NCI-H1092 treated with DMSO at 0.1 percent for 48 hours (cell line): ENCODE measurements around the gene PGK2.
"Not testable (repeated sequence)": the region's sequence is repeated elsewhere in the genome, so short reads cannot be mapped to it uniquely, and the experiment has no call there.

Experiments
- DNase-seq: peaks from one replicate; lab custom pipeline; 2025; lab: John Stamatoyannopoulos, UW

PGK2 gene

DNA sequence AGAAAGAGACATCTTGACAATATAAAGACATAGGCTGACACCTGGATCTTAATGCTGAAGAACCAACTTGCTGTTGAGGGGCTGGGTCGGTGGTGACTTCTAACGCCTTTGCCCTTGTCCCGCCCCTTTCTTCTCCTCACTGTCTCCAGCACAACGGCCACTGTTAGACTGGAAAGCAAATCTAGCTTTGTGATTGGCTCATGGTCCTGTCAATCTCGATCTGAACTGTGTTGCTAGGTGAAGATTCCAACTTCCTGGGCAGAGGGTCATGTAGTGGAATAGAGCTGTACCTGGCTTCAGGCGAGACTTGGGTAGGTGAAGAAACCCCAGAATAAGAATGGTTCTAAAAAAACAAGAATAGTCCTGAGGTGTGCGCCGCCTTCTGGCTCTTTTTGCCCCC lies at the start of gene PGK2:
TSS of gene PGK2 (minus strand) at position 110 of the 400 bp plus-strand sequence. CDS start at position 12, 98 bp downstream.
- no peak for DNase-seq

DNA sequence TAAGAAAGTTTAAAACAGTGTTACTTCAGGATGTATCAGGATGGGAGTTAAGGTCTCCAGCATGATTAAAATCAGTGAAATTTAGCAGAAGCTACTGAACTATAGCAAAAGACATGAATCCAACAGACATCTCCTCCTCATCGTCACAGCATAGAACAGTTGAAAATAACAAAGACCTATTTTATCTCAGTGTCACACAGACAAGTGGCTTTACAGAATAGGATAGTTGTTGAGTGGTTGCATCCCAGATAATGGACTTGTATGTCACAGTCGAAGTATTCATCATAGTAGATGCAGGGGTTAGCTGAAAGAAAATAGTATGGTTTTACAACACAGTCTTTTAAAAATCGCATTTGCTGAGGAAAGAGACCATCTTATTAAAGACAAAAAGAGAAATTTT lies 48.1 kb upstream of the PGK2 start:
- DNase-seq = no peak

DNA sequence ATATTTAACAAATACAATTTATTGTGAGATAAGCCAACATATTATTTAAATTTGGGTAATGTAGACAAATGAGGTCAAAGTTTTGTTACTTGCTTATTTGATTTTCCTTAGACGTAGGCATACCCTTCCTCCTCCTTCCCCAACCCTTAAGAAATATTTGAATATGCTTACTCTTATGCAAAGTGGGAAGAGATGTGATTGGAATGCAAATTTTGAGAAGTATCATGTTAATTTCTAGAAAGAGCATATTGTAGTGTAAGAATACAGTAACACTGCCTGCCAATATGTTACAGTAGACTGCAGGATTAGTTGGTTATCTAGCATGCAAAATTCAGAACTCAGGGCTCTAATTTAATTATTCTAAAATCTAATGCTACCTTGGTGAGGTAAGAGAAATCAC lies 46.3 kb upstream of the PGK2 start:
- no peak for DNase-seq

DNA sequence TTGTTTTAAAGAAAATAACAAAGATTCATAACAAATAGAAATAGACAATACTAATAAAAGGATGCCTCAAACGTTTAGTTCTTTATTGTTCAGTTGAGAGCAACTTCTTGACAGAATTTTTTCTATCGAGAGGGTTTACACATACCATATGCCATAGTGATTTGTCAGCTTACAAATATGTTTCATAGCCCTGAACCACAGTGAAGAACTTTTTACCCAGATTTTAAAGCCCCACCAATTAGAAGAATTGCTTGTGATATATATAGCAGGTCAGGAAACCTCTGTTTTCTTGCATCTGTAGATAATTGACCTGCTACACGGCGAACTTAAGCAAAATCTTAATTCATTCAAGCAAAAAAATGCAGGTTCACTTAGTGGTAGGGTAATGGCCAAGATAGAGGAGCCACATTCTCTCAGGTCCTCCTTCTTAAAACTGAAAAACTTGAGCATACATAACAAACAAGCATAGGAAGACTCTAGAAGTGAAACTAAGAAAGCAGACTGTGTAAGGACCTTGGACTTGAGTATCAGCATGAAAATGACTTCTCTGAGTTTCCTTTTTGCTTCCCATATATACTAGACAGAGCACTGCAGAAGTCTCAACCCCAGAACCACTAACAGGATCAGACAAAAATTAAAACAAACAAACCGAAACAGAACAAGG lies 39.8 kb upstream of the PGK2 start:
- DNase-seq = no peak

DNA sequence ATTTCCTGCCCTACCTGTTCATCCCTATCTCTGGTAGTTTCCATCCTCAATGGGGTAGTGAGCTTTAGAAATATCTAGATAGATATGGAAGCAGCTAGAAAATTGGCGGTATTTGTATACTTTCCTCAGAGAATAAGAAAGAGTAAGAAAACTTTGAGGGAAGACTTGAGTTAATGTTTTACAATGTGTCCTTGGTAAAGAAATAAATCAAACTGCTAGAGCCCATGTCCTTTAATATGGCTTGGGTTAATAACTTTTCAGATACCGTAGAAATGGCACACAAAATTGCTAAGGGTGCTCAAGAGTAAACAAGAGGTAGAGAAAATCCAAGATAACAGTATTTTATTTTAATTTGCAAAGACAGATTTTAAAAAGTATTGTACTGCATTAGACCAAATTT lies 28.1 kb upstream of the PGK2 start:
- no peak for DNase-seq

DNA sequence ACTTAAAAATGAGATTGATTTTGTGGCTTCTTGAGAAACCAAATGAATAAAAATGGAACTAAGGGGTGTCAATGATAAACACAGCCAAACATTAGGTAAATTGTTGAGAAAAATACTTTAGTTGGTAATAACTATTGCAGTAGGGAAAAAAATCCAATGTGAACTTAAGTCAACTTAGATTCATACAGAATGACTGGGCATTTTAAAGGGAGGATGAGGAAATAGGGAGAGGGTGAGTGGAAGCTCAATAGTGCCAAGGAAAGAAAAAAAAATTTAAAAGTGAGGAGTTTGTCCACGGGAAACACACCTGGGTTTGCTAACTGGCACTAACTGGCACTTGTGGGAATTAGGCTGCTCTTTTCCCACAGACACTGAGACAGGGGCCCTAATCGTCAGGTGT lies 26.2 kb upstream of the PGK2 start:
- no peak for DNase-seq

DNA sequence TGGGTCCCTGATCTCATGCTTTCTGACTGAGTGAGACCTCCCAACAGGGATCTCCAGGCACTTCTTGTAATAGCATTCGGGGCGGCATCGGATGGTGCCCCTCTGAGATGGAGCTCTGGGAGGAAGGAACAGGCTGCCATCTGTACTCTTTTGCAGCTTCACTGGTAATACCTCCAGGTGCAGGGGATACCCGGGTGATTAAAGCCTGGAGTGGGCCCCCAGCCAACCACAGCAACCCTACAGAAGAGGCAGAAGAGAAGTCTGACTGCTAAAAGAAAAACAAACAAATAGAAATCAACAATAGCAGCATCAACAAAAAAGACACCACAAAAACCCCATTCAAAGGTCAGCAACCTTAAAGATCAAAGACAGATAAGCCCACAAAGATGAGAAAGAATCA lies 19.1 kb upstream of the PGK2 start:
- peak; percentile 27 for DNase-seq

DNA sequence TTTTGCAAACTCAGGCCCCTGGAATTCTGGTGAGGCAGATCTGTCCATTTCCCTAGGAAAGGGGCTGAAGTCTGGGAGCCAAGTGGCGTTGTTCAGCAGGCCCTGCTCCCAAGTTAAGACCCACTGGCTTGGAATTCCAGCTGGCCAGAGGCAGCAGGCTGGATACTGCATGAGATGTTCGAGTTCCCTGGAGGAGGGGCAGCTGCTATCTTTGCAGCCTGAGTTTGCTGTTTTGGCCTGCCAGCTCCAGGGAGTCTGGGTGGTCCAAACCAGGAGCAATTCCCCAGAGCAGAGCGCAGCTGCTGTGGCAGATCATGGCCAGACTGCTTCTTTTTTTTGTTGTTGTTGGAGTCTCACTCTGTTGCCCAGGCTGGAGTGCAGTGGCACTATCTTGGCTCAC lies 18.2 kb upstream of the PGK2 start:
- DNase-seq = no peak

DNA sequence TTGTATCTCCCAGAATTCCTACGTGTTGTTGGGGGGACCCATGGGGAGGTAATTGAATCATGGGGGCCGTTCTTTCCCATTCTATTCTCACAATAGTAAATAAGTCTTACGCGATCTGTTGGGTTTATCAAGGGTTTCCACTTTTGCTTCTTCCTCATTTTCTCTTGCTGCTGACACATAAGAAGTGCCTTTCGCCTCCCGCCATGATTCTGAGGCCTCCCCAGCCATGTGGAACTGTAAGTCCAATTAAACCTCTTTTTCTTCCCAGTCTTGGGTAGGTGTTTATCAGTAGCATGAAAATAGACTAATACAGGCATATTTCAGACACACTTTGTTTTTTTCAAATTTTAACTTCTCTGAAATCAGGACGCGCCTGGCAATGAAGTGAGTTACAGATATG lies 14.4 kb upstream of the PGK2 start:
- DNase-seq = no peak

DNA sequence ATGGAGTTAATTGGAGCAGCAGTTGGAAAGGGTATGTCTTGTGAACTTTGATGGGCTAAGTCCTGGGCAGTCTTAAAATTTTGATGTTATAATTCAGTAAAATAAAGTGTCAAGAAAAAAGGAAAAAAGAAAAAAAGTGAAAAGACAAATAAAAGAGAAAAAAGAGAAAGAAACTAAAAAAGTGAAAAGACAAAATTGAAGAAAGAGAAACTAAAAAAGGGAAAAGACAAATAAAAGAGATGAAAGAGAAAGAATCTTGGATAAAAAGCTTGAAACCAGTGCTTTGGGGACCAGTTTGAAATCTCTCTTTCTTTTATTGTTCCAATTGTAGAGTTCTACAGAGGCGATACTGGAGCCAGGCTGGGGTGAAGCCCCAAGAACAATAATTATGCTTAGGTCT lies 12.0 kb upstream of the PGK2 start:
- DNase-seq = no peak

DNA sequence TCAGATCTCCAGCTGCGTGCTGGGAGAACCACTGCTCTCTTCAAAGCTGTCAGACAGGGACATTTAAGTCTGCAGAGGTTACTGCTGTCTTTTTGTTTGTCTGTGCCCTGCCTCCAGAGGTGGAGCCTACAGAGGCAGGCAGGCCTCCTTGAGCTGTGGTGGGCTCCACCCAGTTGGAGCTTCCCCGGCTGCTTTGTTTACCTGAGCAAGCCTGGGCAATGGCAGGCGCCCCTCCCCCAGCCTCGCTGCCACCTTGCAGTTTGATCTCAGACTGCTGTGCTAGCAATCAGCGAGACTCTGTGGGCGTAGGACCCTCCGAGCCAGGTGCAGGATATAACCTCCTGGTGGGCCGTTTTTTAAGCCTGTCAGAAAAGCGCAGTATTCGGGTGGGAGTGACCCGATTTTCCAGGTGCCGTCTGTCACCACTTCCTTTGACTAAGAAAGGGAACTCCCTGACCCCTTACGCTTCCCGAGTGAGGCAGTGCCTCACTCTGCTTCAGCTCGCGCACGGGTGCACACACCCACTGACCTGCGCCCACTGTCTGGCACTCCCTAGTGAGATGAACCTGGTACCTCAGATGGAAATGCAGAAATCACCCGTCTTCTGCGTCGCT lies 9.9 kb upstream of the PGK2 start:
- not testable (repeated sequence) for DNase-seq

DNA sequence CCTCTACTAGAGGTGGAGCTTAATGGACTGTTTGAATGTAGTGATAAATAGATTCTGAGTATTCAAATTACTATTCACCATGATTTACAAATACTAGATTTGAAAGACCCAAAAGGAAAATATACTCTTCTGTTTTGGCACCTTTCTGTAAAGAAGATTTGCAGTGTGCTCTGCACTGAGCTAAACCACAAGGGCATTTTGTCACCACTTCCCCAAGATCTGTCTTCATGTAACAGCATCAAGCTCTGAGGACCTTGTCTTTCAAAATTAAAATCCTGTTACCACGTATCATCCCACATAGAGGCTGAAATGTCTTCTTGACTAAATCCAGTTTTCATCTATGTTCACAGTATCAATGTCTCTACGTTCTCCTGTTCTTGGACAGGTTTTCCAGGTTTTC lies 3.3 kb upstream of the PGK2 start:
- DNase-seq = no peak

DNA sequence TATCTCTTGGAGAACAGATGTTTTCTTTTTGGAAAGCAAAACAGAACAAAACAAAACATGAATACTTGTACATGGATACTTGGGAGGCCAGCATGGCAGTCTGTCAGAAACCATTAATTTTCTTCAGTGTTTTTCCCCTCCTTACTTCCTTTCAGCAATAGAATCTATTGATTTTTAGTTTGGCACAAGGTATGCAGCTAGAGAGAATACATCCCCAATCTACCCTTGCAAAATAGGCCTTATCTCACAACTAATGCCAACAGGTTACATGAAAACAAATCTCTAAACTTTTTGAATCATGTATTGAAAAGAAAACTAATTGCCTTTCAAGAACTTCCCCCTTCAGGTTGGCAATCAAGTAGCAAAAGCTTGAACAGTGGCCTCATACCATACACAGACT lies 2.8 kb downstream of the PGK2 start:
- no peak for DNase-seq

DNA sequence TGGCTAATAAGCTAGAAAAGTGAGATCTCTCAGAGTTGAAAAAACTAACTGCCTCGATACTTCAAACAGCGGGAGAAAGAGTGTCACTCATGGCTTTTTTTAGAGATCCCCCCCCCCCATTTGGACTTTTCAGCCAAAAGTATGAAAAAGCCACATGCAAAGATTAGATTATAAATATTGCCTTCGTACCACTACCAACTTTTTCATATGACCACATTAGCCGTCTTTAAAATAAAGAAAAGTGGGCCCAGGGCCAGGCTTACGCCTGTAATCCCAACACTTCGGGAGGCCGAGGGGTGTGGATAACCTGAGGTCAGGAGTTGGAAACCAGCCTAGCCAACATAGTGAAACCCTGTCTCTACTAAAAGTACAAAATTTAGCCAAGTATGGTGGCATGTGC lies 4.4 kb downstream of the PGK2 start:
- DNase-seq = no peak

DNA sequence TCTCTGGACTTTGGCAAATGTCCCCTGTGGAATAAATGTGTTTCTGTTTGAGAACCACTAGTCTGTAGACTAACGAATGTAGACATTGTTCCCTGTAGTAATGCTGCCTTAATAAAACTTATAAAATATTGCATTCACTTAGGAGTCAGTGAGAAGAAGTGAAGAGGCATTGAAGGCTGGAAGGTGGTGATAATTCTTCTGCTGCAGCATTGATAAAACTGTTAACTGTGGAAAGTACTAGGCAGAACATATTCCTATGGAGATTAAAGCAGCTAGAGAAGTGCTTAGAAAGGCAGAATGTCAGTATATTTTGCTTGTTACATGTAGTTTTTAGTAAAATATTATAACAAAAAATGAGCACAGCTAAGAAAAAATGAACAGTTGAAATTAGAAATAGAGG lies 4.8 kb downstream of the PGK2 start:
- no peak for DNase-seq

DNA sequence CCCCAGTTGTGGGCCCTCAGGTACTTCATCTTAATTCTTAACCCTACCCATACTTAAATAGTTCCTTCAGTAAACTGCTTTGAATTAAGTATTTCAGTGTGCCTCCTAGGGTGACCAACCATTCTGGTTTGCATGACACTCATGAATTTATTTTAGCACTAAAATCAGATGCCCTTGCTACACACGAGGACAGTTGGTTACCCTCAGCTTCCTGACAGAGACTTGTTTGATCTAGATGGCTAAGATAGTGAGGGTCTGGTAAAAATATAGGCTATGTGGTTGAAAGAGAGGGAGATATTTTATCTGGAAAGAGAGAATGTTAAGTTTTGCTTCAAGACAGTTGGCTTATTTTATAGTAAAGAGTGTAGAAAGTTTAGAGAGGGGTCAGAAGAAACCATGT lies 10.6 kb downstream of the PGK2 start:
- DNase-seq = no peak

DNA sequence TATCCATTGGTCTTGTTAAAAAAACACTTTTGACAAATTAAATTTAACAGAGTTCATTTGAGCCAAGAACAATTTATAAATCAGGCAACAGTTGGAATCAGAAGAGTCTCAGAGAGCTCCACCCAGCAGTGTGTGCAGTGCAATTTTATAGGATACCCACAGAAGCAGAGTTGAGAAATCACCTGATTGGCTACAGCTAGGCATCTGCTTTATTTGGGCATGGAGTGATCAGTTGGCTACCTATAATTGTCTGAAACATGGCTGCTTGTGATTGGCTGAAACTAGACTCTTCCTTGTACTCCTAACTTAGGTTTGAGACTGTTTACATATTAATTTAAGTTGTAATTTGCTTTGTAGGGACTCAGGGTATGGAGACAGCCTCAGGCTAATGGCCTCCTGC lies 12.0 kb downstream of the PGK2 start:
- no peak for DNase-seq

DNA sequence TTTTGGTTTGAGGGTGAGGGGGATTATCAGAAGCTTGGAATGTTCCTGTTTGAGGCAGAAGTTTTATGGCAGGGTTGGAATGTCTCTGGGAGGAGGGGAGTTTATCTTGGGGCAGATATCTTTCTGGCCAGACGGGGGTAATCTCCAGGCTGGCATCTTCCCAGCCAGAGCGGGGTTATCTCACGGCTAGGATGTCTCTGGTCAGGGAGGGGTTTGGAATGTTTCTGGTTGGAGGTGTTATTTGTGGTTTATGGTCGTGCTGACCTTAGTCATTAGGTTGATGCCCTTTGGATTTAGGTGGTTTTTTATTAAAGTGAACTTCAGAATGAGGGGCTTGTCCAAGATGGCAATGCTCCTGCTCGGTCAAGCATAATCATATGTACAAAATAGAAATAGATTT lies 14.8 kb downstream of the PGK2 start:
- no peak for DNase-seq

DNA sequence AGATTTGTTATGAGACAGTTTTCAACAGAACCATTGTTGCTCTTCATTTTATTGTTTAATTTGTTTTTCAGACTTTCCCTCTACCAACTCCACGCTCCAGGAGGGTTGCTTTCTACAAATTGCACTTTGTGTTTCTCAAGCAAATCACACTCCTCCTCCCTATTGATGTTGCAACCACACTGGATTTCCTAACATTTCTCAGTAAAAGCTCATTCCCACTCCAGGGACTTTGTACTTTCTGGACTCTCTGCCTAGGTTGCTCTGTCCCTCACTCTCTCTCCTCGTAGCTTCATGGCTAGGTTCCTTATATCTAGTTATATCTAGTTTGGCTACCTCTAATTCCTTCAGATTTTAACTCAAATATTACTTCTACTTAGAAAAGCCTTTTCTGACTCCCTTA lies 20.3 kb downstream of the PGK2 start:
- no peak for DNase-seq

DNA sequence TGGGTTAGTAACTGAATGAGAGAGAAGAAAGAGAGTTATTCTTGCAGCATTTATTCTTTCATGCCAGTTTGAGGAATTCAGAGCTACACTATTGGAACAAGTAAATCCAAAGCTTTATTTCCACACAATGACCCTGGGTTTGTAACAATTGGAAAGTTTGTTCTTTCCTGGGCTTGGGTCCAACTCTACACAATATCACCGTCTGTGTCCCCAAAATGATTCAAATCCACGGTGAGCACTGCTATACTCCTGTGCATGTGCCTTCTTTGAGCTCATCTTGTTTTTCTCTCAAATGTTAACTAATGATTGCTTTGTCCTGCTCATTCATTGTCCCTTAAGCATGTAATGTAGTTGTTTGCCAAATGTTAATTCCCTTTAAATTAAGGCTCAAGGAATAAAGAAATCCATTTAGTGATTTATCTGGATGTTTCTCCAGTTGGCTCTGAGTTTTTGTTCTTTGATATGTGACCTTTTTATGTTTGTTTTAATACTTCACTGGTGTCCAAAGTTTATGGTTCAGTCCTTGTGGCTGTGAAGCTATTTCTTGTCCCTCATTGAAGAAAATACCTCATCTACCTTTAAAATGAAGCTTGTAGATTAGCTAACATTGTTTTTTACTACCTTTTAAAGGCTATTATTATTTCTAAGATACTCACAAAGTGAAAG lies 22.4 kb downstream of the PGK2 start:
- DNase-seq = no peak

DNA sequence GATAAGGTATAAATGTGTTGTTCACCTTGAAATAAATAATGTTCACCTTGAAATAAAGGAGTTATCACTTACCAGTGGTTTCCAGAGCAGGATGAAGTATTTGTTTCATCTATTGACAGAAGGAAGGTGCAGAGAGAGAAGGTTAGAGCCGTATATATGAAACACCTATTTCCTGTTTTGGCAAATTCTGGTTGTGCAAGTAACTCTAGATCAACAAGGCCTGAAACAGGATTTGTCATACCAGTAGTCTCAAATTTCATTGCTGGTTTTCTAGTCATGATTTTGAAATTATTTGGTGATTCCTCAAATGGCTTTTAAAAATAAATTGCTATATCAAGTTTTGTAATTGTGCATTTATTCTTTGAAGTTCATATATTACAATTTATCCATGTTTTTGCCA lies 42.8 kb downstream of the PGK2 start, which contains the start of gene CRISP3:
TSS of gene CRISP3 (minus strand) at position 130 of the 400 bp plus-strand sequence. CDS start at position 109, 21 bp downstream.
- no peak for DNase-seq

DNA sequence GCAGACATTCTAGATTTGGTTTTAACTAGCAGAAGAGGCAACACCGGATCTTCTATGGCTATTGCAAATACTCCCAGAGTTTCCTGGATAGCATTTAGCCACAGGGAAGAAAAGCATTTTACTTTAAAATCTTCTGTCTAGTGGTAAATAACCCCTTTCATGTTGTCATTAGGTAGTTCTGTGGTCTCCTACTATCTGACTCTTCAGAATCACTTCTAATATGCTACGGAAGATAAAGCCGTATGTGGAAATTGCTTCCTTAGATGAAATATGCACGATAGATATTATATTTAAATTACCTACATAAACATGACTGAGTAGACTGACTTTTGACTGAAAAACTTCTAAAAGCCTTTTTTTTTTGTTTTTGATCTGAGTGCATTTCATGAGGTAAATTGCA lies 43.7 kb downstream of the PGK2 start:
- no peak for DNase-seq

DNA sequence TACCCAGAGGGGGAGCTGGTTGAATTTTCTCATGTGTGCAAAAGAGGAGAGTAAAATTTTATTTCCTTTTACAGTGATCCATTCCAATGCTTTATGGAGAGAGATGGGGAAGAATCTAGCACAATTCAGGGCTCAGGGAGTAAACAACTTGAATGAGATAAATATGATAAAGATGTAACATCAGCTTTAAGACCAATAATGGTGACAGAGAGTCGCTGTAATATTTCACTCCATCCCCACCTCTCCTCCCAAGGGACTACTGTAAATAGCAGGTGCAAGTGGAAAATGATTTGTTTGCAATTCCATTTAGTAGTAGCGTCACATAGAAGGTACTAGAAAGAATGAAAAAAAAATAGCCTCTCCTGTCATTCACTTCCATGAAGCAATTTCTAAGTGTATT lies 47.7 kb downstream of the PGK2 start:
- DNase-seq = peak; percentile 93
